ENCODE data around the gene GNG7. TPM values are rescaled to one million over a fixed set of nuclear protein-coding genes. Genes with fewer than 3 reads are reported as not detected.
"Not testable (repeated sequence)": the region's sequence is repeated elsewhere in the genome, so short reads cannot be mapped to it uniquely, and the experiment has no call there.

Gene GNG7
- total RNA-seq, 4 donors from 2014 or later: 1.3 to 3.9 (median 1.8) TPM

DNA sequence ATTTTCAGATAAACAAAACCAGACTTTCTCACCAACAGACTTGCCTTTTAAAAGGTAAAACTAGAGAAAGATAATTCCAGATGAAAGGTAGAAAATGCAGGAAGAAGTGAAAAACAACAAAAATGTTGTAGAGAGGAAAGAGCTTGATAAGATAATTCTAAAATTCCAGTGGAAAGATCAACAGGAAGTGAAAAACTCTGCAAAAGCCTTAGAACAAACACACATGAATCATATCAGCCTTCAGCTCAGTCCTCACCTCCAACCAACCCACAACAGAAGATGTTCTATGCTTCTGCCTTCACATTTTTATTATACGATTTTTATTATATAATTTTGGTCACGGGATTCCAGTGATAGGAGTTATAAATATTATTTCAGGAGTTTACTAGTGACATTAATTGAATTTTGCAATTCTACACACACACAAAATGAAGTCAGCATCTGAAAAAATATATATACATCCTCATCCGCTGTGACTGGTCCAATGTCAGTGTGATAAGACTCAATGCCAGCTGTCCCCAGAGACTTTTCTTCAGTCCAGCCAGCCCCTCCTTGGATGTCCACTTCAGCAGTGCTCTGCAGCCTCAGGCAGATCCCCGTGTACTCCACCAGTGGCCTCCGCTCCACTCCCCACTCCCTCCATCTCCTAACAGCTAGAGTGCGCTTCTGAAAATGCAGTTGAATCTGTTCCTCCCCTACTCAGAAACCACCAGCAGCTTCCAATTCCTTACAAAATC lies 168.6 kb downstream of the GNG7 start:
- DNase-seq (ENCODE audit: low spot score): no peak
- TF ChIP-seq, protein P1, sequence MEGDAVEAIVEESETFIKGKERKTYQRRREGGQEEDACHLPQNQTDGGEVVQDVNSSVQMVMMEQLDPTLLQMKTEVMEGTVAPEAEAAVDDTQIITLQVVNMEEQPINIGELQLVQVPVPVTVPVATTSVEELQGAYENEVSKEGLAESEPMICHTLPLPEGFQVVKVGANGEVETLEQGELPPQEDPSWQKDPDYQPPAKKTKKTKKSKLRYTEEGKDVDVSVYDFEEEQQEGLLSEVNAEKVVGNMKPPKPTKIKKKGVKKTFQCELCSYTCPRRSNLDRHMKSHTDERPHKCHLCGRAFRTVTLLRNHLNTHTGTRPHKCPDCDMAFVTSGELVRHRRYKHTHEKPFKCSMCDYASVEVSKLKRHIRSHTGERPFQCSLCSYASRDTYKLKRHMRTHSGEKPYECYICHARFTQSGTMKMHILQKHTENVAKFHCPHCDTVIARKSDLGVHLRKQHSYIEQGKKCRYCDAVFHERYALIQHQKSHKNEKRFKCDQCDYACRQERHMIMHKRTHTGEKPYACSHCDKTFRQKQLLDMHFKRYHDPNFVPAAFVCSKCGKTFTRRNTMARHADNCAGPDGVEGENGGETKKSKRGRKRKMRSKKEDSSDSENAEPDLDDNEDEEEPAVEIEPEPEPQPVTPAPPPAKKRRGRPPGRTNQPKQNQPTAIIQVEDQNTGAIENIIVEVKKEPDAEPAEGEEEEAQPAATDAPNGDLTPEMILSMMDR (IDR thresholded peaks at IDR 0.05): no peak
- no peak for ATAC-seq (ENCODE audit: low FRiP score)

DNA sequence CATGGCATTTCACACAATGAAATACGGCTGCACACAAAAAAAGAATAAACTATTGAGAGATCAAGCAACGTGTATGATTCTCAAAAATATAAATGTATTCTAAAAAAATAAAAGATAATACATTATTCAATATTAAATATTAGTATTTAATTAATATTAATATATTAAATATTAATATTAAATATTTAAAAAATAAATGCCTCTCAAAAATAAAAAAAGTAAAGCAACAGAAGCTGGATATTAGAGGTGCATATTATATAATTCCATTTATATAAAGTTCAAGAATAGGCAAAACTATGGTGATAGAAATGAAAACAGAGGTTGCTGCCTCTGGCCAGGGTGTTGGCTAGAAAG lies 169.4 kb downstream of the GNG7 start:
- DNase-seq (ENCODE audit: low spot score): no peak
- TF ChIP-seq, protein P1 (IDR thresholded peaks at IDR 0.05): no peak
- no peak for ATAC-seq (ENCODE audit: low FRiP score)

GRCh38 chr19:2532252-2533071 lies 170.0 kb downstream of the GNG7 start:
- TF ChIP-seq, protein P1 (IDR thresholded peaks at IDR 0.05): no peak
- DNase-seq (ENCODE audit: low spot score) (no peak), ATAC-seq (ENCODE audit: low FRiP score) (no peak)

DNA sequence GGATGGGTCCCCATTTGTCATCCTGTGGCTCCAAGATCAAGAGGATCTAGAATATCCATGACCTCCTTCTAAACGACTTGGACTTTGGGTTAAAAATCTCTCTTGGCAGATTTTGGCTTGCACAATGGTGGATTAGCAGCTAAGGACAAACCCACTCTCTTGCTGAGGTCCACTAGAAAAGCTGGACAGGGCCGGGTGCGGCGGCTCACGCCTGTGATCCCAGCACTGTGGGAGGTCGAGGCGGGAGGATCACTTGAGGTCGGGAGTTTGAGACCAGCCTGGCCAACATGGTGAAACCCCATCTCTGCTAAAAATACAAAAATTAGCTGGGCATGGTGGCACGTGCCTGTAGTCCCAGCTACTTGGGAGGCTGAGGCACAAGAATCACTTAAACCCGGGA lies 172.6 kb downstream of the GNG7 start:
- not testable (repeated sequence) for ATAC-seq (ENCODE audit: low FRiP score); DNase-seq (ENCODE audit: low spot score)

DNA sequence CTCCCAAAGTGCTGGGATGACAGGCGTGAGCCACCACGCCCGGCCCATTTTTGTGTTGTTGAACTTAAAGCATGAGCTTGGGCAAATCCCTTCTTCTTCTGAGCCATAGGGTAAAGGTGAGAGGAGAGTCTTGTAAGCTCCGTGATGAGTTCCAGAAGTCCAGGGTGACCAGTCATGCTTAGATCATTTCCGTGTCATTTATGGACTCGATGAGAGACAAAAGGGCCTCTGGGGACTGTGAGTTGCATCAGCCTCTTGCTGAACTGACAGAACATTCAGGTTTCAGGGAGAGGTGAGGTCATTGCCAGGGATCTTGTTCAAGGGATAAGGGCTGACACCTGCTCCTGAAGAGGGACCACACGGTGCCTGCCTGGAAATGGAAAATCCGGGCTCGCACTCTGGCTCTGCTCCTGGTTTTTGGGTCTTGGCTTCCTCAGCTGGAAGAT lies 173.0 kb downstream of the GNG7 start:
- no peak for ATAC-seq (ENCODE audit: low FRiP score)

GRCh38 chr19:2528675-2529101 lies 173.8 kb downstream of the GNG7 start:
- TF ChIP-seq, protein P1 (IDR thresholded peaks at IDR 0.05): no peak
- no peak for DNase-seq (ENCODE audit: low spot score)
- ATAC-seq (ENCODE audit: low FRiP score): no peak

More for the DNA sequence above, 173.0 kb downstream of the GNG7 start:
- TF ChIP-seq, protein P1 (IDR thresholded peaks at IDR 0.05): no peak
- no peak for DNase-seq (ENCODE audit: low spot score)

DNA sequence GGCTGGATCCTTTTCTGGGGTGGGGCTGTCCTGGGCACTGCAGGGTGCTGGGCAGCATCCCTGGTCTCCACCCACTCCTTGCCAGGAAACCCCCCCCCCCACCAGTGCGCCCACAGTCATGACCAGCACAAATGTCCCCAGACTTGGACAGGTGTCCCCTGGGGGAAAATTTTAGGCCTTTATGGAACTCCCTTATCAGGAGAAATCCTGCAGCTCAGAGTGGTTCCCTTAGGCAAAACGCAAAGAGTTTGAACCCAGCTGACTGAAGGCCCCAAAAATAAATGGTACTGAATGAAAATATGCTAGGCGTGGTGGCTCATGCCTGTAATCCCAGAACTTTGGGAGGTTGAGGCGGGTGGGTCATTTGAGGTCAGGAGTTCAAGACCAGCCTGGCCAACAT lies 174.8 kb downstream of the GNG7 start:
- no peak for DNase-seq (ENCODE audit: low spot score)
- TF ChIP-seq, protein P1 (IDR thresholded peaks at IDR 0.05): no peak
- no peak for ATAC-seq (ENCODE audit: low FRiP score)
